NT2/D1 (cell line): ENCODE measurements around the gene PFKFB3.

ENCODE experiments used
- DNase-seq: peaks from one replicate; pipeline ENCODE4 v3.0.0-alpha.2; 2011; ENCODE audit warnings: low read depth, low spot score
- H3K27me3 ChIP-seq: 2 replicates; pipeline ENCODE4 v1.6.0; 2011; ENCODE audit warnings: mild to moderate bottlenecking; ENCODE audit not compliant: insufficient read length, insufficient read depth
- H3K36me3 ChIP-seq: 2 replicates; pipeline ENCODE4 v1.6.1; 2011; ENCODE audit warnings: mild to moderate bottlenecking, low read length, mixed read lengths; ENCODE audit not compliant: insufficient read depth, insufficient read length
- H3K4me1 ChIP-seq: 2 replicates; pipeline ENCODE4 v1.5.1; 2011; ENCODE audit not compliant: insufficient read depth, insufficient read length
- H3K4me3 ChIP-seq: 2 replicates; pipeline ENCODE4 v1.5.1; 2011; ENCODE audit warnings: low read depth; ENCODE audit not compliant: insufficient read length
- H3K9ac ChIP-seq: 2 replicates; pipeline ENCODE4 v1.6.0; 2011; ENCODE audit warnings: low read depth; ENCODE audit not compliant: insufficient read length
- H3K9me3 ChIP-seq: 2 replicates; pipeline ENCODE4 v1.5.1; 2011; ENCODE audit warnings: mild to moderate bottlenecking, low read length; ENCODE audit not compliant: insufficient read depth
- SUZ12 ChIP-seq: IDR thresholded peaks from 2 replicates; pipeline ENCODE4 v1.6.1; 2011; ENCODE audit not compliant: insufficient read length, insufficient read depth; ENCODE audit errors: extremely low read depth
- YY1 ChIP-seq: IDR thresholded peaks from 2 replicates; pipeline ENCODE4 v1.6.1; 2011; ENCODE audit not compliant: insufficient read length, insufficient read depth
- ZNF274 ChIP-seq: IDR thresholded peaks from 2 replicates; pipeline ENCODE4 v1.6.1; 2011; ENCODE audit warnings: mild to moderate bottlenecking, low read depth, low read length

PFKFB3 gene

GRCh38 chr10:6211671-6212635 lies 9.2 kb downstream of the PFKFB3 start:
- Histone ChIP-seq H3K9ac (peak overlapping the region; percentile 42), H3K27me3 (no peaks in the 10 kb centered on the region), H3K9me3 (no peaks in the 10 kb centered on the region), H3K4me1 (peaks cover 8% of the 10 kb centered on the region), H3K36me3 (peaks cover 52% of the 10 kb centered on the region), H3K4me3 (no peak overlapping the region)
- TF ChIP-seq YY1 (no peak), SUZ12 (no peak), ZNF274 (no peak)
- no peak for DNase-seq

DNA sequence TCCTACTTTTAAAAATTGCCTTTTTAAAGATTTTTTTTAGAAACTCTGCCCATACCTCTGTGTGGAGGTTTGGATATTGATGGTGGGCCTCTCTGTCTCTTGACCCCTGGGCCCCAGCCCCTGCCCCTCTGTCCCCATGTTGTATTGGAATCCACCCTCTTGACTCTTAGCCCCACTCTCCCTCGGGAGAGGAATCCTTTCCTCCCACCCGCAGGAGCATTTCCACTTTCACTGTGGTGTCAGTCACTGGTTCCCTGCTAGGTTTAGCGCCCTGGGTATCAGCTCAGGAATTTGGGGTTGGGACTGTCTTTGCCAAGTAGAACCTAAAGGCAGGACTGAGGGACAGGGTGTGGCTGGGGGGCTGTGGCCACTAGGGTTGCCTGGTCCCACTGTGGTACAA lies 10.1 kb downstream of the PFKFB3 start:
- no peak for DNase-seq
- TF ChIP-seq SUZ12, result no peak
- TF ChIP-seq YY1, result no peak
- no peak for TF ChIP-seq ZNF274
- H3K9ac ChIP-seq, result no peak overlapping the region
- H3K27me3 ChIP-seq, result no peaks in the 10 kb centered on the region
- peaks cover 61% of the 10 kb centered on the region for H3K36me3 ChIP-seq
- no peak overlapping the region for H3K4me3 ChIP-seq
- peaks cover 8% of the 10 kb centered on the region for H3K4me1 ChIP-seq
- H3K9me3 ChIP-seq, result no peaks in the 10 kb centered on the region

DNA sequence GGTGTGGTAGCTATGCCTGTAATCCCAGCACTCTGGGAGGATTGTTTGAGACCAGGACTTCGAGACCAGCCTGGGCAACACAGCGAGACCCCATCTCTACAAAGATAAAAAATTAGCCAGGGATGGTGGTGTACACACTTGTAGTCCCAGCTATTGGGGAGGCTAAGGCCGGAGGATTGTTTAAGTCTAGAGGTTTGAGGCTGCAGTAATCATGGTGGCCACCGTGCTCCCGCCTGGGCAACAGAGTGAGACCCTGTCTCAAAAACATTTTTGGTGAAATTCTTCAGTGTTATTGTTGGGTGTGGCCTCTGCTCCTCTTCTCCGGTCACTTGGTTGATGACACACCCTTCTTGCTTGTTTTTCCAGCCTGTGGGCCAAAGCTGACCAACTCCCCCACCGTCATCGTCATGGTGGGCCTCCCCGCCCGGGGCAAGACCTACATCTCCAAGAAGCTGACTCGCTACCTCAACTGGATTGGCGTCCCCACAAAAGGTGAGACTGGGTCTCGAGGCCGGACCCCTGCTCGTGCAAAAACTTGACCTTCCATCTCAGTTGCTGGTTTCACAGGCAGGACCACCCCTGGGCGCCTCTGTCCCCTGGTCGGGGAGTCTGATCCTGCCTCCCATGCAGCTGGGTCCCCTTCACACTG lies 10.6 kb downstream of the PFKFB3 start:
- Histone ChIP-seq H3K27me3 (no peaks in the 10 kb centered on the region), H3K9me3 (no peaks in the 10 kb centered on the region), H3K4me1 (peaks cover 8% of the 10 kb centered on the region), H3K4me3 (no peak overlapping the region), H3K36me3 (peaks cover 64% of the 10 kb centered on the region), H3K9ac (no peak overlapping the region)
- no peak for DNase-seq
- no peak for TF ChIP-seq YY1
- no peak for TF ChIP-seq SUZ12
- no peak for TF ChIP-seq ZNF274

GRCh38 chr10:6213908-6214307 lies 11.2 kb downstream of the PFKFB3 start:
- Histone ChIP-seq H3K9ac (no peak overlapping the region), H3K36me3 (peaks cover 66% of the 10 kb centered on the region), H3K27me3 (no peaks in the 10 kb centered on the region), H3K9me3 (no peaks in the 10 kb centered on the region), H3K4me3 (no peak overlapping the region), H3K4me1 (peaks cover 8% of the 10 kb centered on the region)
- DNase-seq, result no peak
- TF ChIP-seq YY1 (no peak), SUZ12 (no peak), ZNF274 (no peak)

GRCh38 chr10:6214612-6215011 lies 11.9 kb downstream of the PFKFB3 start:
- H3K36me3 ChIP-seq, result peaks cover 72% of the 10 kb centered on the region
- H3K9ac ChIP-seq, result no peak overlapping the region
- H3K27me3 ChIP-seq, result no peaks in the 10 kb centered on the region
- no peak overlapping the region for H3K4me3 ChIP-seq
- DNase-seq, result no peak
- H3K4me1 ChIP-seq, result peaks cover 8% of the 10 kb centered on the region
- H3K9me3 ChIP-seq, result no peaks in the 10 kb centered on the region
- no peak for TF ChIP-seq SUZ12

GRCh38 chr10:6215241-6215640 lies 12.5 kb downstream of the PFKFB3 start:
- no peak overlapping the region for H3K9ac ChIP-seq
- no peaks in the 10 kb centered on the region for H3K27me3 ChIP-seq
- H3K4me3 ChIP-seq, result no peak overlapping the region
- TF ChIP-seq YY1 (no peak), SUZ12 (no peak), ZNF274 (no peak)
- peaks cover 75% of the 10 kb centered on the region for H3K36me3 ChIP-seq
- no peaks in the 10 kb centered on the region for H3K9me3 ChIP-seq
- H3K4me1 ChIP-seq, result peaks cover 8% of the 10 kb centered on the region
- no peak for DNase-seq
